NB4 (cell line): ENCODE results near the gene SLC37A2.

Experiments used
- CTCF ChIP-seq: IDR thresholded peaks from one replicate; pipeline ENCODE4 v1.5.1; 2012; ENCODE audit warnings: low read depth, low read length
- MAX ChIP-seq: IDR thresholded peaks from 2 replicates; pipeline ENCODE4 v1.6.1; 2011; ENCODE audit warnings: low read depth, low read length
- POLR2A ChIP-seq: IDR thresholded peaks from 2 replicates; pipeline ENCODE4 v1.6.1; 2011; ENCODE audit warnings: mild to moderate bottlenecking; ENCODE audit not compliant: insufficient read length; ENCODE audit errors: extremely low read depth

GRCh38 chr11:125071435-125071834 is 8.3 kb downstream of the SLC37A2 start:
- TF ChIP-seq CTCF (no peak), POLR2A (no peak), MAX (no peak)
